GM23248 (cell line): ENCODE results near the gene PRR36. TPM values are rescaled to one million over a fixed set of nuclear protein-coding genes. Genes with fewer than 3 reads are reported as not detected.

ENCODE experiments used
- DNase-seq: peaks from one replicate; pipeline ENCODE4 v3.0.0-alpha.2; 2015
- H2AFZ ChIP-seq: fragments of 200-600 bp; sonication (generic); 2 replicates; pipeline ENCODE4 v1.6.1; 2016; ENCODE audit warnings: antibody characterized with exemption
- H3F3A ChIP-seq: fragments of 200-600 bp; sonication (generic); 2 replicates; pipeline ENCODE4 v1.6.1; 2016; ENCODE audit warnings: mild to moderate bottlenecking, antibody characterized with exemption, mixed run types; ENCODE audit not compliant: insufficient read depth
- H3K27ac ChIP-seq: fragments of 200-600 bp; sonication (generic); 2 replicates; pipeline ENCODE4 v1.5.1; 2016; ENCODE audit warnings: mild to moderate bottlenecking
- H3K27me3 ChIP-seq: fragments of 200-600 bp; sonication (generic); replicated peaks from 2 replicates; pipeline ENCODE4 v1.6.1; 2016; ENCODE audit warnings: mild to moderate bottlenecking; ENCODE audit not compliant: insufficient read depth
- H3K36me3 ChIP-seq: fragments of 200-600 bp; sonication (generic); 2 replicates; pipeline ENCODE4 v1.6.1; 2016; ENCODE audit warnings: low read depth, mild to moderate bottlenecking
- H3K4me1 ChIP-seq: fragments of 200-600 bp; sonication (generic); 2 replicates; pipeline ENCODE4 v1.6.1; 2016; ENCODE audit warnings: mild to moderate bottlenecking; ENCODE audit not compliant: insufficient read depth
- H3K4me2 ChIP-seq: fragments of 200-600 bp; sonication (generic); one replicate; pipeline ENCODE4 v1.6.1; 2016; ENCODE audit warnings: mild to moderate bottlenecking; ENCODE audit not compliant: unreplicated experiment
- H3K4me3 ChIP-seq: fragments of 200-600 bp; sonication (generic); 2 replicates; pipeline ENCODE4 v1.5.1; 2016; ENCODE audit warnings: mild to moderate bottlenecking
- H3K79me2 ChIP-seq: fragments of 200-600 bp; sonication (generic); 2 replicates; pipeline ENCODE4 v1.6.1; 2016; ENCODE audit warnings: mild to moderate bottlenecking; ENCODE audit not compliant: insufficient read depth
- H3K9ac ChIP-seq: fragments of 200-600 bp; sonication (generic); 2 replicates; pipeline ENCODE4 v1.6.1; 2016; ENCODE audit warnings: mild to moderate bottlenecking
- H3K9me2 ChIP-seq: fragments of 200-600 bp; sonication (generic); 2 replicates; pipeline ENCODE4 v1.6.1; 2016; ENCODE audit warnings: mixed run types, mild to moderate bottlenecking, moderate library complexity; ENCODE audit not compliant: insufficient read depth
- H3K9me3 ChIP-seq: fragments of 200-600 bp; sonication (generic); one replicate; pipeline ENCODE4 v1.6.1; 2017; ENCODE audit warnings: low read depth
- H4K20me1 ChIP-seq: fragments of 200-600 bp; sonication (generic); 2 replicates; pipeline ENCODE4 v1.6.0; 2016; ENCODE audit not compliant: insufficient read depth
- EZH2 ChIP-seq: fragments of 200-600 bp; sonication (generic); IDR thresholded peaks from 2 replicates; pipeline ENCODE4 v1.6.1; 2018; ENCODE audit warnings: antibody characterized with exemption, mild to moderate bottlenecking; ENCODE audit not compliant: insufficient read depth, poor library complexity, severe bottlenecking
- EZH2phosphoT487 ChIP-seq: fragments of 200-600 bp; sonication (generic); IDR thresholded peaks from 2 replicates; pipeline ENCODE4 v1.6.1; 2018; ENCODE audit warnings: antibody characterized with exemption, moderate library complexity, mild to moderate bottlenecking, low read depth; ENCODE audit not compliant: insufficient read depth
- WGBS, 2 experiments: methylation state at CpG; one replicate each; pipeline ENCODE4 v1.1.6; 2015 to 2017; ENCODE audit warnings: low lambda C conversion rate in 2 of 2, low coverage in 1 of 2; ENCODE audit errors: missing lambda C conversion rate in 2 of 2; 5-methylcytosine and 5-hydroxymethylcytosine counted together
- in situ Hi-C: fragments of 300-500 bp; cut with MboI; formaldehyde crosslinking; loops from 2 replicates; pipeline ENCODE4 v1.15.0; 2020
- polyA plus RNA-seq: library from polyadenylated mRNA; unstranded; fragments of >200 nt; fragmentation: Nextera tagmentation; extraction: Ambion mirVana; gene quantifications from 2 replicates; pipeline ENCODE4 v1.2.1, GENCODE V29; 2016
- total RNA-seq: library from RNA; depleted of rRNA; stranded (reverse); fragments of >200 nt; shearing (Covaris generic); gene quantifications from 2 replicates; pipeline ENCODE4 v1.2.3, GENCODE V29; 2014

The PRR36 gene
- total and polyA plus RNA-seq, 2 experiments from 2014 or later, result not detected

DNA sequence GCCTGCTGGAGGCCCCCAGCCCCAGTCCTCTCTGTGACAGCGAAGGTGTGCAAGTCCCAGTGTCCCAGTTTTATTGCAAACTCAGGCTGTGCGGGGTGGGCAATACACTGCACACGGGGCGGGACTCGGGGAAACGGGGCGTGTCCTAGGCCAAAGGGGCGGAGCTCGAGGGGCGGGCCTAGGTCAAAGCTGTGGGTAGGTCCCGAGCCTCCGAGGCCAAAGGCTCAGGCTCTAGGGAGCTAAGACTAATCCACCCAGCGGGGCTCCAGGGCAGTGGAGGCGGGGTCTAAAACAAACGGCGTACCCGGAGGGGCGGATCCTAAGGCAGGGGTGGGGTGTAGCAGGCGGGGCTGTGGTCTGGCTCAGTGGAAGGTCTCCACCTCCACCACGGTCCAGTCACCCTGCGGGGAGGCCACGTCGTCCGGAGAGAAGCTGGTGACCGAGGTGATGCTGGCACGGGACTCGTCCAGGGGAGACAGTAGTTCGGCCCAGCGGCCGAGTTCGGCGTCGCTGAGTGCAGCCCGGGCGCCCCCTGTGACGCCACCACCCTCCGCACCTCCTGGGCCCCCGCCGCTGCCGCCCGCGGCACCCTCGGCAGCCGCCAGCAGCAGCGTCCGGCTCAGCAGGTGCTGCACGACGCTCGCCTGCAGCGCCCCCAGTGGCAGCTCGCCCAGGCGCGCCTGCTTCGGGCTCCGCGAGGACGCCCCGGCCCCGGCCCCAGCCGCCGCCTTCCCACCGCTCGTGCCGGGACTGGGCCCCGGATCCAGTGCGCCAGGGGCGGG is 5.3 kb downstream of the PRR36 start:
- peak overlapping the region; percentile 13 for H3K4me2 ChIP-seq
- H3K9ac ChIP-seq, result no peak overlapping the region
- H3F3A ChIP-seq, result peaks cover 14% of the 10 kb centered on the region
- H3K27ac ChIP-seq, result no peak overlapping the region
- no peaks in the 10 kb centered on the region for H4K20me1 ChIP-seq
- no peaks in the 10 kb centered on the region for H3K9me3 ChIP-seq
- peak; percentile 72 for DNase-seq
- H3K36me3 ChIP-seq, result no peaks in the 10 kb centered on the region
- WGBS, 2 experiments, result 3% methylated on average over 32 to 44 of the region's 67 CpGs
- H3K9me2 ChIP-seq, result no peaks in the 10 kb centered on the region
- no peaks in the 10 kb centered on the region for H3K79me2 ChIP-seq
- H2AFZ ChIP-seq, result peak overlapping the region; percentile 53
- H3K4me1 ChIP-seq, result no peaks in the 10 kb centered on the region; the same call in 1 of the 2 replicates
- H3K27me3 ChIP-seq, result peaks cover 9% of the 10 kb centered on the region
- TF ChIP-seq EZH2 (no peak), EZH2phosphoT487 (no peak)
- H3K4me3 ChIP-seq, result peak overlapping the region; percentile 43
- in situ Hi-C loops, result no loop called here

DNA sequence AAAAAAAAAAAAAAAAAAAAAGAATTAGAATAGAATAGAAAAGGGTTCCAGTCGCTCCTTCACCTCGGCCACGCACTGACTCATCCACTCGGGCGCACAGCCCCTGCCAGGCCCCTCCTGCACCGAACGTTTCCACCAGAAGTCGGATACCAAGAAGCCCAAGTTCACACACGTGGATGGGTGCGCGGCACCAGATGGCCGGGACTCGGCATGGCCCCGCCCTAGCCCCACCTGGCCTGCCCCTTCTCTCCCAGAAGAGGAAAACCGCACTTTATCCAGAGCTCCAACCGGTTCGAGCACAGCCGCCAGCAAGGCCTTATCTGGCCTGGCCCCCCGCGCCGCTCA is 5.9 kb downstream of the PRR36 start:
- Histone ChIP-seq H3K79me2 (no peaks in the 10 kb centered on the region), H3K27ac (no peak overlapping the region), H2AFZ (peak overlapping the region; percentile 53), H4K20me1 (no peaks in the 10 kb centered on the region), H3K9me3 (no peaks in the 10 kb centered on the region), H3K4me3 (peak overlapping the region; percentile 43; the same call in 1 of the 2 replicates), H3F3A (peaks cover 14% of the 10 kb centered on the region), H3K9me2 (no peaks in the 10 kb centered on the region), H3K4me1 (no peaks in the 10 kb centered on the region; the same call in 1 of the 2 replicates), H3K4me2 (peak overlapping the region; percentile 13), H3K27me3 (peaks cover 7% of the 10 kb centered on the region), H3K9ac (no peak overlapping the region), H3K36me3 (no peaks in the 10 kb centered on the region)
- peak; percentile 43 for DNase-seq
- no peak for TF ChIP-seq EZH2phosphoT487
- TF ChIP-seq EZH2, result no peak
- 13 to 16% methylated on average over 20 to 21 of the region's 21 CpGs for WGBS, 2 experiments
- in situ Hi-C loops, result no loop called here

DNA sequence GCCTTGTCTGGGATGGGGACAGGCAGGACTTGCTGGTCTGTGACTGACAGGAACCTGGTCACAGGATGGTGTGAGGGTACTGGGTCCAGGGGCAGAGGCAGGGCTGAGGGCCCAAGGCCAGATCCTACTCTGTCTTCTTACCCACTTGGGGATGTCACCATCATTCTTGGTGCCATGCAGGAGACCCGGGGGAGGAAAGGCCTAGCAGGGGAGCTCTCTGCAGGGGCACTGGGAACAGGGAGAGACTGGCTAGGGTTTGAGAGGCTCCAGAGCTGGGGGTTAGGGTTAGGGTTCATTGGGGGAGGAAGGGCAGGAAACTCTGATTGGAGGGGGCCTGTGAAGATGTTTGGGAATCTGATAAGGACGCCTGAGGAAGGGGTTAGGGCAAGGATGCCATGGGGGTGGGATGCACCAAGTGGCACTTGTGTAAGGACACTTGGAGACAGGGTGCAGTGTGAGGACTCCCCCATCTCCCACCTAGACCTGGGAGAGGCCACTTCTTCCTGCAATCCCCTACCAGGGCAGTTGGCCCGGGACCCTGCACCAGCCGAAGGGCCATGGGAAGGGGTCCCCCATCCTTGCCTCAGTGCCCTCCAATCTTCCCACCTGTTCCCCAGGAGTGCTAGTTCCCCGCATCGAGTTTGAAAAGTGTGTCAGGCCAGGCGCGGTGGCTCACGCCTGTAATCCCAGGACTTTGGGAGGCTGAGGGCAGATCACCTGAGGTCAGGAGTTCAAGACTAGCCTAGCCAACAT is 6.9 kb downstream of the PRR36 start:
- Histone ChIP-seq H3K36me3 (no peaks in the 10 kb centered on the region), H2AFZ (no peak overlapping the region), H3K27me3 (no peaks in the 10 kb centered on the region), H3F3A (peaks cover 14% of the 10 kb centered on the region), H3K79me2 (no peaks in the 10 kb centered on the region), H3K27ac (no peak overlapping the region), H3K9me3 (no peaks in the 10 kb centered on the region), H3K4me2 (no peak overlapping the region), H3K4me3 (no peak overlapping the region), H3K9ac (no peak overlapping the region), H3K9me2 (no peaks in the 10 kb centered on the region), H4K20me1 (no peaks in the 10 kb centered on the region), H3K4me1 (no peaks in the 10 kb centered on the region; the same call in 1 of the 2 replicates)
- DNase-seq, result no peak
- TF ChIP-seq EZH2phosphoT487 (no peak), EZH2 (no peak)
- in situ Hi-C loops, result no loop called here
- WGBS, 2 experiments, result 71 to 73% methylated on average over 8 to 9 of the region's 9 CpGs

DNA sequence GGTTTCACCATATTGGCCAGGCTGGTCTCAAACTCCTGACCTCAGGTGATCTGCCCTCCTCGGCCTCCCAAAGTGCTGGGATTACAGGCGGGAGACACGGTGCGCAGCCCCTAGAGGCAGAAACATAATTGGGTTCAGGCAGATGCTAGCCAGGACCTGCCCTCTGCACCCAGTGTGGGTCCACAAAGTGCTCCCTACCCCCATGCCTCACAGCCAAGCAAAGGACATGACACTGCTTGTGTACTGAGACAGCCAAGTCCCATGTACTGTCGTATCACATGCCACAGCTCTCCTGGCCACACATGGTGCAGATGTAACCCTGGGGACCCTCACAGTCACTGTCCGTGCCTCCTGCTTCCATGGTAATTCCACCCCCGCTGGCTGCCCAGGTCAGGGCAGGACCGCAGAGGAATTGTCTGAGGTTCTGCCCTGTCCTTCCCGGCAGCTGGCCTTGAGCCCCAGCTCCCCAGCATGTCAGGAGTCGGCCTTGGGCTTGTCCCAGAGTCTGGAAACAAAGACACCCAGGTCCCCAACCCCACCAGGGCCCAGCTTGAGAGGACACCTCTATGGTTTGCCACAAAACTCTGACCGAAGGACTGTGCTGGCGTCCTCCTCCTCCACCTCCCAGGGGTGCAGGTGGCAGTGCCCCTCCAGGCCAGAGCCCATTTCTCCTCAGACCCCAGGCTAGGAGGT is 7.6 kb downstream of the PRR36 start:
- Histone ChIP-seq H3K9ac (no peak overlapping the region), H3K9me2 (no peaks in the 10 kb centered on the region), H2AFZ (no peak overlapping the region), H3F3A (peaks cover 10% of the 10 kb centered on the region), H3K36me3 (no peaks in the 10 kb centered on the region), H3K4me3 (no peak overlapping the region), H3K27ac (no peak overlapping the region), H4K20me1 (no peaks in the 10 kb centered on the region), H3K79me2 (no peaks in the 10 kb centered on the region), H3K4me2 (no peak overlapping the region), H3K27me3 (no peaks in the 10 kb centered on the region), H3K4me1 (no peaks in the 10 kb centered on the region), H3K9me3 (no peaks in the 10 kb centered on the region)
- no peak for DNase-seq
- TF ChIP-seq EZH2phosphoT487, result no peak
- no peak for TF ChIP-seq EZH2
- WGBS, 2 experiments, result 67 to 72% methylated on average over 12 of the region's 12 CpGs
- in situ Hi-C loops, result no loop called here
